ENCODE results near the gene MRPL12. TPM values are rescaled to one million over a fixed set of nuclear protein-coding genes. Genes with fewer than 3 reads are reported as not detected.

Gene MRPL12
- total and polyA plus RNA-seq, 2 donors (not counting 1 experiment from before 2014, with no cell fraction given) = 23.8 to 25.6 TPM

DNA sequence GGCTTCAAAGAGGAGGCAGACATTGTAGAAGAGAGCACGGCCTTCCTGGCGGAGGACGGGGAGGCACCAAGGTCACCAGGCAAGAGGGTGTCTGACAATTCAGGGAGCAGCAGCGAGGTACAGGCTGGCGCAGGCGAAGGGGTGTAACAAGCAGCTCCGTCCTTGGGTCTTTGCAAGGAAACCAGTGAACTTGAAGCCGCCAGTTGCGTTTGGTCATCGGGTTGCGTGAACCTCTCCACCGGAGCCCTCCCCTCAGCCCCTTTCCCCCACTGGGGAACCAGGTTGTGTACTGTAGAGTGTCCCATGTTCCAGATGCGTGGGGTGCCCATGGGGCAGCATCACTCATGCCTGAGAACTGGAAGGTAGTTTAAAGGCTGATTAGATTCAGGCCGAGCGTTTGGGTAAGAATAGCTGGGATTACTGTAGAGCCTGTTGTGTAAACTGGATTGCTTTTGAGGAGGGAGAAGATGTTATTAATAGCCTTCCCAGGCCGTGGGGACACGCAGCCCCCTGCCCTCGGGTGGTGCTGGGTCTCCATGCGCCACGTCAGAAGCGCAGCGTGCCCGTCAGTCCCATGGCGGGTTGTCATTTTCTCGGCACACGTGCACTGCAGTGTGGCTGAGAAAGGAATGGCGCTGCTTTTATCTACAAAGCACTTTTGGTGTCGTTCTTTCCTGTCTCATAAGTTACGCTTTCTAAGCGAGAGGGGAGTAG is 2.5 kb downstream of the MRPL12 start:
- no peak overlapping the region for H2AFZ ChIP-seq (ENCODE audit: insufficient read depth, low read depth, low read length, poor library complexity, severe bottlenecking)
- CTCF ChIA-PET = no interaction called here
- intact Hi-C loops (cut with micrococcal nuclease) = no loop called here
- H3K27me3 Mint-ChIP-seq = no peaks in the 10 kb centered on the region
- H3K27ac ChIP-seq (ENCODE audit: low read length in 2 of 2) = no peak overlapping the region
- H3K27ac Mint-ChIP-seq = no peak overlapping the region
- no peak overlapping the region for H3K4me3 ChIP-seq (ENCODE audit: control extremely low read depth in 1 of 5, extremely low read depth in 1 of 5, insufficient read depth in 1 of 5, low read depth in 2 of 5, low read length in 4 of 5)
- peaks cover 27 to 38% of the 10 kb centered on the region in 2 donors for H3K4me1 ChIP-seq (ENCODE audit: control insufficient read depth in 2 of 2, insufficient read depth in 2 of 2, low read length in 2 of 2)
- TF ChIP-seq EZH2 (IDR thresholded peaks at IDR 0.05; ENCODE audit: borderline replicate concordance, insufficient read depth, low read depth, low read length, poor library complexity, severe bottlenecking) = no peak
- TF ChIP-seq, protein P1, sequence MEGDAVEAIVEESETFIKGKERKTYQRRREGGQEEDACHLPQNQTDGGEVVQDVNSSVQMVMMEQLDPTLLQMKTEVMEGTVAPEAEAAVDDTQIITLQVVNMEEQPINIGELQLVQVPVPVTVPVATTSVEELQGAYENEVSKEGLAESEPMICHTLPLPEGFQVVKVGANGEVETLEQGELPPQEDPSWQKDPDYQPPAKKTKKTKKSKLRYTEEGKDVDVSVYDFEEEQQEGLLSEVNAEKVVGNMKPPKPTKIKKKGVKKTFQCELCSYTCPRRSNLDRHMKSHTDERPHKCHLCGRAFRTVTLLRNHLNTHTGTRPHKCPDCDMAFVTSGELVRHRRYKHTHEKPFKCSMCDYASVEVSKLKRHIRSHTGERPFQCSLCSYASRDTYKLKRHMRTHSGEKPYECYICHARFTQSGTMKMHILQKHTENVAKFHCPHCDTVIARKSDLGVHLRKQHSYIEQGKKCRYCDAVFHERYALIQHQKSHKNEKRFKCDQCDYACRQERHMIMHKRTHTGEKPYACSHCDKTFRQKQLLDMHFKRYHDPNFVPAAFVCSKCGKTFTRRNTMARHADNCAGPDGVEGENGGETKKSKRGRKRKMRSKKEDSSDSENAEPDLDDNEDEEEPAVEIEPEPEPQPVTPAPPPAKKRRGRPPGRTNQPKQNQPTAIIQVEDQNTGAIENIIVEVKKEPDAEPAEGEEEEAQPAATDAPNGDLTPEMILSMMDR (IDR thresholded peaks at IDR 0.05) = no peak
- no peaks in the 10 kb centered on the region for H3K9me3 ChIP-seq (ENCODE audit: control extremely low read depth in 1 of 3, control insufficient read depth in 2 of 3, insufficient read depth in 1 of 3, low read length in 2 of 3)
- 93% methylated on average over 20 of the region's 30 CpGs for WGBS (ENCODE audit: insufficient coverage)
- POLR2A ChIA-PET = no interaction called here
- H3K4me2 ChIP-seq (replicated peaks; ENCODE audit: low read depth, low read length, poor library complexity, severe bottlenecking) = no peak overlapping the region
- no peaks in the 10 kb centered on the region for H3K27me3 ChIP-seq (replicated peaks in 1 of 4; ENCODE audit: control extremely low read depth in 1 of 4, control insufficient read depth in 3 of 4, insufficient read depth in 4 of 4, low read length in 3 of 4)
- peaks cover 0 to 21% of the 10 kb centered on the region in 2 experiments for H3K36me3 ChIP-seq (replicated peaks in 1 of 2; ENCODE audit: control extremely low read depth in 1 of 2, control insufficient read depth in 1 of 2, extremely low read depth in 1 of 2, insufficient read depth in 2 of 2, low read length in 1 of 2)
- no peak for DNase-seq
- ATAC-seq (ENCODE audit: low read depth) = no peak
- H4K20me1 ChIP-seq (ENCODE audit: control insufficient read depth, insufficient read depth, low read length, poor library complexity, severe bottlenecking) = peaks cover 19% of the 10 kb centered on the region
- peaks cover 39% of the 10 kb centered on the region for H3K79me2 ChIP-seq (ENCODE audit: control insufficient read depth, insufficient read depth, low read length)
- no peak overlapping the region for H3K9ac ChIP-seq (ENCODE audit: low read length)
- no peaks in the 10 kb centered on the region for H3K9me3 Mint-ChIP-seq (ENCODE audit: insufficient read depth)
- H3K4me3 Mint-ChIP-seq = peak overlapping the region; percentile 45
- H3K4me1 Mint-ChIP-seq = peaks cover 36% of the 10 kb centered on the region

DNA sequence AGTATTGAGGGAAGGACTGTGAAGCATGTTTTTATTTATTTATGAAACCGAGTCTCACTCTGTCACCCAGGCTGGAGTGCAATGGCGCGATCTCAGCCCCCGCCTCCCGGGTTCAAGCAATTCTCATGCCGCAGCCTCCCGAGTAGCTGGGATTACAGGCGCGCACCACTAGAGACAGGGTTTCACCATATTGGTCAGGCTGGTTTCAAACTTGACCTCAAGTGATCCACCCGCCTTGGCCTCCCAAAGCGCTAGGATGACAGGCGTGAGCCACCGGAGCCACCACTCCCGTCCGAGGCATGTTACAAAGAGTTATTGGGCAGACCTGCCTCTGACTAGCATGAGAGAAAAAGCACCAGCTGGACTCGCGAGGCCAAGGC is 3.1 kb downstream of the MRPL12 start:
- no peak overlapping the region for H3K4me3 ChIP-seq (ENCODE audit: control extremely low read depth in 1 of 5, extremely low read depth in 1 of 5, insufficient read depth in 1 of 5, low read depth in 2 of 5, low read length in 4 of 5)
- Mint-ChIP-seq H3K4me3 (no peak overlapping the region), H3K4me1 (peaks cover 36% of the 10 kb centered on the region), H3K27me3 (no peaks in the 10 kb centered on the region), H3K9me3 (ENCODE audit: insufficient read depth) (no peaks in the 10 kb centered on the region), H3K27ac (no peak overlapping the region)
- POLR2A ChIA-PET = no interaction called here
- no peak overlapping the region for H2AFZ ChIP-seq (ENCODE audit: insufficient read depth, low read depth, low read length, poor library complexity, severe bottlenecking)
- WGBS (ENCODE audit: insufficient coverage) = 95% methylated on average over 17 of the region's 17 CpGs
- intact Hi-C loops (cut with micrococcal nuclease) = no loop called here
- peaks cover 32 to 39% of the 10 kb centered on the region in 2 donors for H3K4me1 ChIP-seq (ENCODE audit: control insufficient read depth in 2 of 2, insufficient read depth in 2 of 2, low read length in 2 of 2)
- H3K36me3 ChIP-seq (replicated peaks in 1 of 2; ENCODE audit: control extremely low read depth in 1 of 2, control insufficient read depth in 1 of 2, extremely low read depth in 1 of 2, insufficient read depth in 2 of 2, low read length in 1 of 2) = peaks cover 0 to 16% of the 10 kb centered on the region in 2 experiments
- peaks cover 14% of the 10 kb centered on the region for H4K20me1 ChIP-seq (ENCODE audit: control insufficient read depth, insufficient read depth, low read length, poor library complexity, severe bottlenecking)
- H3K27me3 ChIP-seq (replicated peaks in 1 of 4; ENCODE audit: control extremely low read depth in 1 of 4, control insufficient read depth in 3 of 4, insufficient read depth in 4 of 4, low read length in 3 of 4) = peaks cover 0 to under 1% (median 0%) of the 10 kb centered on the region in 4 experiments
- no peak for ATAC-seq (ENCODE audit: low read depth)
- TF ChIP-seq, protein P1 (IDR thresholded peaks at IDR 0.05) = no peak
- TF ChIP-seq EZH2 (IDR thresholded peaks at IDR 0.05; ENCODE audit: borderline replicate concordance, insufficient read depth, low read depth, low read length, poor library complexity, severe bottlenecking) = no peak
- no peaks in the 10 kb centered on the region for H3K9me3 ChIP-seq (ENCODE audit: control extremely low read depth in 1 of 3, control insufficient read depth in 2 of 3, insufficient read depth in 1 of 3, low read length in 2 of 3)
- CTCF ChIA-PET = no interaction called here
- peaks cover 33% of the 10 kb centered on the region for H3K79me2 ChIP-seq (ENCODE audit: control insufficient read depth, insufficient read depth, low read length)
- H3K9ac ChIP-seq (ENCODE audit: low read length) = no peak overlapping the region
- H3K4me2 ChIP-seq (replicated peaks; ENCODE audit: low read depth, low read length, poor library complexity, severe bottlenecking) = no peak overlapping the region
- no peak for DNase-seq
- H3K27ac ChIP-seq (ENCODE audit: low read length in 2 of 2) = no peak overlapping the region

All from B cell (primary cell).